Measurements from ENCODE around the gene ADAMTS3. TPM values are rescaled to one million over a fixed set of nuclear protein-coding genes. Genes with fewer than 3 reads are reported as not detected.

The ADAMTS3 gene
- total and polyA plus RNA-seq, 2 of the 13 experiments (the other 11 are each of a cell fraction or from before 2014, with no cell fraction given) = not detected

- Histone ChIP-seq H3K79me2 (ENCODE audit: insufficient read depth, low read length) (no peaks in the 10 kb centered on the region), H2AFZ (ENCODE audit: low read length) (no peak overlapping the region), H3K27me3 (ENCODE audit: control insufficient read depth in 1 of 2, insufficient read depth in 2 of 2, low read length in 2 of 2) (no peaks in the 10 kb centered on the region), H3K9me3 (ENCODE audit: low read length) (no peaks in the 10 kb centered on the region), H3K4me3 (replicated peaks in 1 of 3; ENCODE audit: insufficient read depth in 1 of 3, low read depth in 2 of 3, low read length in 3 of 3) (no peak overlapping the region), H3K9ac (ENCODE audit: insufficient read depth, low read depth, low read length) (no peak overlapping the region), H3K4me2 (ENCODE audit: low read depth, low read length) (no peak overlapping the region), H4K20me1 (ENCODE audit: insufficient read depth, low read length) (no peaks in the 10 kb centered on the region), H3K36me3 (replicated peaks in 1 of 2; ENCODE audit: control insufficient read depth in 1 of 2, insufficient read depth in 2 of 2, low read length in 2 of 2) (no peaks in the 10 kb centered on the region), H3K27ac (ENCODE audit: extremely low read length, insufficient read depth, low read length) (no peak overlapping the region), H3K4me1 (ENCODE audit: insufficient read depth, low read length) (no peaks in the 10 kb centered on the region)
- no peak for FAIRE-seq
- no peak for ATAC-seq
- BruUV-seq (replicated peaks) = no TSS peak
- WGBS (ENCODE audit: low lambda C conversion rate) = 44% methylated on average over 2 of the region's 2 CpGs
- intact Hi-C loops (cut with micrococcal nuclease; ENCODE audit: unreplicated experiment) = loop anchor here (10.0 kb wide), 1 partner anchor 1697 kb away; no protein-coding TSS in a partner anchor
- DNase-seq (ENCODE audit: low spot score) = no peak
- ChIA-PET POLR2A (no interaction called here), CTCF (ENCODE audit: low intra/inter-chr PET ratio, low total read pairs) (no interaction called here)
- in situ Hi-C loops (cut with HindIII; ENCODE audit: extremely low pct_ligation_motif_present, low pct_unique_long_range_greater_than_20kb) = loop anchor here (5.0 to 25.0 kb wide), 2 partner anchors 569 to 711 kb away; no protein-coding TSS in a partner anchor
- TF ChIP-seq ELK4 (CRISPR knock-in tag; IDR thresholded peaks at IDR 0.05; ENCODE audit: borderline replicate concordance) (no peak), ZNF83 (CRISPR knock-in tag; IDR thresholded peaks at IDR 0.05; ENCODE audit: borderline replicate concordance) (no peak), FIP1L1 (IDR thresholded peaks at IDR 0.05; ENCODE audit: borderline replicate concordance, insufficient read depth, low read depth, low read length) (no peak), ZNF282 (IDR thresholded peaks at IDR 0.05; ENCODE audit: partially characterized antibody) (no peak), PRDM10 (CRISPR knock-in tag; IDR thresholded peaks at IDR 0.05; ENCODE audit: low read depth) (no peak), POLR2AphosphoS5 (IDR thresholded peaks at IDR 0.05; ENCODE audit: low read depth, low read length) (no peak), CEBPG (CRISPR knock-in tag; IDR thresholded peaks at IDR 0.05) (no peak), ZNF460 (CRISPR knock-in tag; IDR thresholded peaks at IDR 0.05; ENCODE audit: borderline replicate concordance) (no peak), NFIB (CRISPR knock-in tag; IDR thresholded peaks at IDR 0.05; ENCODE audit: borderline replicate concordance) (no peak)
- TF ChIP-seq, protein P1, sequence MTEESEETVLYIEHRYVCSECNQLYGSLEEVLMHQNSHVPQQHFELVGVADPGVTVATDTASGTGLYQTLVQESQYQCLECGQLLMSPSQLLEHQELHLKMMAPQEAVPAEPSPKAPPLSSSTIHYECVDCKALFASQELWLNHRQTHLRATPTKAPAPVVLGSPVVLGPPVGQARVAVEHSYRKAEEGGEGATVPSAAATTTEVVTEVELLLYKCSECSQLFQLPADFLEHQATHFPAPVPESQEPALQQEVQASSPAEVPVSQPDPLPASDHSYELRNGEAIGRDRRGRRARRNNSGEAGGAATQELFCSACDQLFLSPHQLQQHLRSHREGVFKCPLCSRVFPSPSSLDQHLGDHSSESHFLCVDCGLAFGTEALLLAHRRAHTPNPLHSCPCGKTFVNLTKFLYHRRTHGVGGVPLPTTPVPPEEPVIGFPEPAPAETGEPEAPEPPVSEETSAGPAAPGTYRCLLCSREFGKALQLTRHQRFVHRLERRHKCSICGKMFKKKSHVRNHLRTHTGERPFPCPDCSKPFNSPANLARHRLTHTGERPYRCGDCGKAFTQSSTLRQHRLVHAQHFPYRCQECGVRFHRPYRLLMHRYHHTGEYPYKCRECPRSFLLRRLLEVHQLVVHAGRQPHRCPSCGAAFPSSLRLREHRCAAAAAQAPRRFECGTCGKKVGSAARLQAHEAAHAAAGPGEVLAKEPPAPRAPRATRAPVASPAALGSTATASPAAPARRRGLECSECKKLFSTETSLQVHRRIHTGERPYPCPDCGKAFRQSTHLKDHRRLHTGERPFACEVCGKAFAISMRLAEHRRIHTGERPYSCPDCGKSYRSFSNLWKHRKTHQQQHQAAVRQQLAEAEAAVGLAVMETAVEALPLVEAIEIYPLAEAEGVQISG (CRISPR knock-in tag; IDR thresholded peaks at IDR 0.05) = no peak
These were observed 267.3 kb downstream of the ADAMTS3 start for GRCh38 chr4:72301759-72302158.

Data from HepG2 (cell line).